ENCODE data around the gene PRR3.

PRR3 gene

DNA sequence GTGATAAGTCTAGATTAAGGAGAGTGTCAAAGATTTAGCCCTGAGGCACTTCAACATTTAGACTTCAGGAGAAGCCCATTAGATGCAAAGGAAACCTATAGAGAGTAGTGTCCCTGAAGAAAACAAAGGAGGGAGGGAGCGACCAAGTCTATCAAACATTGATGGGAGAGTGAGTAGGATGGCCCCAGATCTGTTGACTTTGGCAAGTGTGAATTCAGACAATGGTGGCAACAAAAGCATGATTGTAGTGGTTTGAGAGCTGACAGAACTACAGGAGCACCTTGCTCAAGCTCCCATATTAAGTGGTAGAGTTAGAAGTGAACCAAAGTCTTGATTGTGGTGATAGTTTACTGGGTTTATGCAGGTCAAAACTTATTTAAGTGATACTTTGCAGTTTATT is 13.2 kb downstream of the PRR3 start:
- DNase-seq (ENCODE audit: low read depth in 1 of 2, low spot score in 1 of 2) = no peak

- no peak for DNase-seq (ENCODE audit: low read depth in 1 of 2, low spot score in 1 of 2)
Observed at GRCh38 chr6:30570740-30571074, 13.6 kb downstream of the PRR3 start.

GRCh38 chr6:30571075-30571761 is 14.1 kb downstream of the PRR3 start, which contains the start of gene ABCF1:
Gene ABCF1 (plus strand): TSS chr6:30571442. CDS start chr6:30571488, 46 bp downstream.
- DNase-seq (ENCODE audit: low read depth in 1 of 2, low spot score in 1 of 2) = peak; percentile 99 to 100

DNA sequence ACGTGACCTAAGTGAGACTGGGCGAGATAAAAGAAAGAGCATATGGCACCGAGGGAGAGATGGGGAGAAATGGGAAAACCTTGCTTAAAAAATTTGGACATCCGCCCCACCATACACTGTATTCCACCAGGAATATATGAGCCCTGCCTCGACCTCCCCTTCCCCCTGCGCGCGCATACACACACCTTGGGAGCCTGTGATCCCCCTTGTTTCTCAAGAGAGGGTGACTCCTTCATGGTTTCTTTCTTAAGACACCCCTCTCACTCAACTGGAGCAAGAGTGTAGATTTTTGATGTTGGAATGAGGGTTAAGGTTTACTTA is 14.6 kb downstream of the PRR3 start:
- no peak for DNase-seq (ENCODE audit: low read depth in 1 of 2, low spot score in 1 of 2)

GRCh38 chr6:30572148-30572547 is 15.1 kb downstream of the PRR3 start:
- no peak for DNase-seq (ENCODE audit: low read depth in 1 of 2, low spot score in 1 of 2)

DNA sequence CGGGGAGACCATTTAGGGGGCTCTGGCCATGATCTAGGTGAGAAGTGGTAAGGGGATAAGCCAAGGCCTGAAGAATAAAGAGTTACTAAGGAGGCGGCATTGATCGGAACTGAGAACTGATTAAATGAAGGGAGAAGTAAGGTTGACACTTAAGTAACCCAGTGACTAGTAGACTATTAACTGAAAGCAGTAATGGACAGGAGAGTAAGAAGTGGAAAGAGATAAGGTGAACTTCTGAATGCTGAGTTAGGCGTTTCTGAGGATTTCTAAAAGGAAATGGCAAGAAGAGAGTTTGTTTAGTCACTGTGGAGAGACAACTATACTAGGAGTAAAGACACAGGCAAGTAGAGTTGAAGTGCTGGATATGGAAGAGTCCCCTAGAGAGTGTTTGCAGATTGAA is 16.0 kb downstream of the PRR3 start:
- DNase-seq (ENCODE audit: low read depth in 1 of 2, low spot score in 1 of 2) = no peak

DNA sequence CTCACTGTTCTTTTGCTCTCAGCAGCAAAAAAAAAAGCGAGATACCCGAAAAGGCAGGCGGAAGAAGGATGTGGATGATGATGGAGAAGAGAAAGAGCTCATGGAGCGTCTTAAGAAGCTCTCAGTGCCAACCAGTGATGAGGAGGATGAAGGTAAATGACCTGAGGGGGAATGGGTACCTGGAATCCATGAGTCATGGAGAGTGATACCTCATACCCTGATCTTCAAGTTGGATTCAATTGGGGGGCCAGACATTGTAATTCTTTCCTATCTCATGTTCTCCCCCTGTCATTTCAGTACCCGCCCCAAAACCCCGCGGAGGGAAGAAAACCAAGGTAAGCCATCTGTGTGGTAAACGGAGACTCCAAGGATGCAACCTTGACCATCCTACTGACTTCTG is 21.0 kb downstream of the PRR3 start:
- no peak for DNase-seq (ENCODE audit: low read depth in 1 of 2, low spot score in 1 of 2)

- DNase-seq (ENCODE audit: low read depth in 1 of 2, low spot score in 1 of 2) = no peak
Observed at GRCh38 chr6:30583921-30584320, 26.8 kb downstream of the PRR3 start.

DNA sequence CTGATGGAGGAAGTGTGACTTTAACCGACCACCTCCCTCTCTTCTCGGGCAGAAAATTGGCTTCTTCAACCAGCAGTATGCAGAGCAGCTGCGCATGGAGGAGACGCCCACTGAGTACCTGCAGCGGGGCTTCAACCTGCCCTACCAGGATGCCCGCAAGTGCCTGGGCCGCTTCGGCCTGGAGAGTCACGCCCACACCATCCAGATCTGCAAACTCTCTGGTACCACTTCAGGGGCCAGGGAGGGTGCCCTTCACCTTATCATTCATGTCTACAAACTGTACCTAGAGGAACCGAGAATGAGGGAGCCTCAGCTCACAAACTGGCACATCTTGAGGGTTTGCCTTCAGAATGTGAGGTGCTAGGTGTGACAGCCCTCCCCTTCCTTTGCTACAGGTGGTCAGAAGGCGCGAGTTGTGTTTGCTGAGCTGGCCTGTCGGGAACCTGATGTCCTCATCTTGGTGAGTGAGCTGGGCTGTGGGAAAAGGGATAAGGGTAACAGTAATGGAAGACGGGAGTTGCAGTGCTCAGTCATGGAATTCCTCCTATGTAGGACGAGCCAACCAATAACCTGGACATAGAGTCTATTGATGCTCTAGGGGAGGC is 32.8 kb downstream of the PRR3 start:
- no peak for DNase-seq (ENCODE audit: low read depth in 1 of 2, low spot score in 1 of 2)

GRCh38 chr6:30590509-30590908 is 33.4 kb downstream of the PRR3 start:
- no peak for DNase-seq (ENCODE audit: low read depth in 1 of 2, low spot score in 1 of 2)

DNA sequence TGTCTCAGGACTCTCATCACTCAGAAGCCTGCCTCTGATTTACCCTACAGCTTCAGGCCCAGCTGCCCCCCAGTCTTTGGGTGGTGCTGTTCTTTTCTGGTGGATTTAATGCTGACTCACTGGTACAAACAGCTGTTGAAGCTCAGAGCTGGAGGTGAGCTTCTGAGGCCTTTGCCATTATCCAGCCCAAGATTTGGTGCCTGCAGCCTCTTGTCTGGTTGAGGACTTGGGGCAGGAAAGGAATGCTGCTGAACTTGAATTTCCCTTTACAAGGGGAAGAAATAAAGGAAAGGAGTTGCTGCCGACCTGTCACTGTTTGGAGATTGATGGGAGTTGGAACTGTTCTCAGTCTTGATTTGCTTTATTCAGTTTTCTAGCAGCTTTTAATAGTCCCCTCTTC is 33.9 kb downstream of the PRR3 start:
- DNase-seq (ENCODE audit: low read depth in 1 of 2, low spot score in 1 of 2) = no peak

GRCh38 chr6:30592287-30592686 is 35.2 kb downstream of the PRR3 start:
- no peak for DNase-seq (ENCODE audit: low read depth in 1 of 2, low spot score in 1 of 2)

GRCh38 chr6:30597315-30598144 is 40.4 kb downstream of the PRR3 start:
- DNase-seq (ENCODE audit: low read depth in 1 of 2, low spot score in 1 of 2) = peak; percentile 53 to 55

- DNase-seq (ENCODE audit: low read depth in 1 of 2, low spot score in 1 of 2) = no peak
Observed at GRCh38 chr6:30598912-30599624, 42.0 kb downstream of the PRR3 start.

GRCh38 chr6:30599625-30600324 is 42.7 kb downstream of the PRR3 start:
- no peak for DNase-seq (ENCODE audit: low read depth in 1 of 2, low spot score in 1 of 2)

DNA sequence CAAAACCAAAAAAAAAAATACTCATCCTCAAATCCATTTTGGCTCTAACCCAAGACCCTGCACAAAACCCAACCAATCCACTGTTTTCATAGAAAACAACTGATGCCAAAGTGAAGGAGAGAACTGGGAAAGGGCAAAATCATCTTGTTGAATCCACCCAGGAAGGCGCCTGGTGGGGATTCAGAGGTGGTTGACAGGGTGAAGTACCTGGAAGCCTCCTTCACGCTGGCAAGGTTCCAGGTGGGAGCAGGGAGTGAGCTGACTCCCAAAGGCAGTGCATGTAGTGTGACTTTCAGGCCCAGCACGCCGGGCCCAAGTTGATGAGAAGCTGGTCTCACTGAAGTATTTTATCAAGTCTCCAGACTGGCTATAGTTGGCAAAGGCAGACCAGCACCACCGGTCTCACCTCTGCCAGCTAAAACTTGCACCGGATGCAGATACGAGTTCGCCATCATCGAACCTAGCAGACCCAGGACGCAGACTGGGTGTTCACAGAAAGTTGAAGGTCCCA is 43.4 kb downstream of the PRR3 start:
- DNase-seq (ENCODE audit: low read depth in 1 of 2, low spot score in 1 of 2) = no peak

DNA sequence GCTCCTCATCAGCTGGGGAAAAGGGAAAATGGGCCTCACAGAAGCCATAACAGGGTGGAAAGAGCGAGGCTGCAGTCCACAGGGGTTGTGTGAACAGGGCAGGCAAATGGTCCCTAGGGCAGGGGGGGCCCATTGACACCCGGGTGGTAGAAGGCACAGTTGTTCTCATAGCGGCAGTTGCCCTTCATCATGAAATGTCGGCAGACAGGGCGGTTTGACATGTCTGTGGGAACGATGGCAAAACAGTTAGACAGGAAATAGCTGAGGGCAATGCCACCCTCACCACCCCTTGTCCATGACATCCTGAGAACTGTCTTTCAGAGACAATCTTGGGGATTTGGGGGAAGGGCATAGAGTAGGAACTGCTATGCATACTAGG is 44.3 kb downstream of the PRR3 start:
- DNase-seq (ENCODE audit: low read depth in 1 of 2, low spot score in 1 of 2) = no peak

GRCh38 chr6:30601815-30602641 is 44.9 kb downstream of the PRR3 start:
- no peak for DNase-seq (ENCODE audit: low read depth in 1 of 2, low spot score in 1 of 2)

- DNase-seq (ENCODE audit: low read depth in 1 of 2, low spot score in 1 of 2) = no peak
Observed at GRCh38 chr6:30603961-30604360, 46.9 kb downstream of the PRR3 start.

DNA sequence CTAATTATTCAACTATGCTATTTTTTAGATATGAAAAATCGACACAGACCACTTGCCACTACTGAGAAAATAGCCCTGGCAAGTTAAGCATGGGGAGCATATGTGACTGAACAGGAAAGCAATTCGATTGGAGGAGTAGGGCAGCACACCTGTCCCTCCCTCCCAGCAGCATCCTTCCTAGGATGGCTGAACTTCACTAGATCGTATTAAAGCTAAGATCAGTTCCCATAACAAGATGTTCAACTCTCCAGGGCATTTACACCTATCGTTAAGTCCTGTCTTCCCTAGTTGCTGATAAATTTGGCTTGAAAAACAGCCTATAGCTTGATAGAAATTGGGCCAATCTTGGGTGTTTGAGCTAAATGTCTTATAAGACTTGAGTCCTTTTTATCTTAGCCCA is 53.0 kb downstream of the PRR3 start:
- no peak for DNase-seq (ENCODE audit: low read depth in 1 of 2, low spot score in 1 of 2)
